Uterus (tissue), 4 donors: ENCODE data around the gene DPP9. TPM values are rescaled to one million over a fixed set of nuclear protein-coding genes. Genes with fewer than 3 reads are reported as not detected.

Experiments used
- DNase-seq, 2 donors: peaks; one replicate each; pipeline ENCODE4 v3.0.0-alpha.2; 2019 to 2020
- H3K27ac ChIP-seq, 2 donors: fragments of 200-600 bp; sonication (generic); 1 replicate in 1 of 2; 2 replicates in 1 of 2; pipeline ENCODE4 v1.5.1; 2016 to 2018
- H3K27me3 ChIP-seq, 2 donors: fragments of 200-600 bp; sonication (generic); one replicate each; pipeline ENCODE4 v1.5.1; 2018 to 2019; ENCODE audit warnings: control low read depth in 1 of 2
- H3K36me3 ChIP-seq, 2 donors: fragments of 200-600 bp; sonication (generic); one replicate each; pipeline ENCODE4 v1.5.1; 2019; ENCODE audit warnings: control low read depth in 1 of 2
- H3K4me1 ChIP-seq, 2 donors: fragments of 200-600 bp; sonication (generic); one replicate each; pipeline ENCODE4 v1.5.1; 2018 to 2019; ENCODE audit warnings: control low read depth in 1 of 2
- H3K4me3 ChIP-seq, 2 donors: fragments of 200-600 bp; sonication (generic); 1 replicate in 1 of 2; 2 replicates in 1 of 2; pipeline ENCODE4 v1.5.1; 2018 to 2019; ENCODE audit warnings: mild to moderate bottlenecking in 1 of 2
- H3K9me3 ChIP-seq, 2 donors: fragments of 200-600 bp; sonication (generic); one replicate each; pipeline ENCODE4 v1.5.1; 2019; ENCODE audit warnings: control low read depth in 1 of 2
- POLR2A ChIP-seq, 2 donors: fragments of 450-650 bp; IDR thresholded peaks; one replicate each; pipeline ENCODE4 v1.6.1; 2016; ENCODE audit warnings: antibody characterized with exemption in 2 of 2, mild to moderate bottlenecking in 1 of 2, moderate library complexity in 1 of 2
- intact Hi-C: fragments of 100-400 bp; cut with DNase I; formaldehyde crosslinking; loops from one replicate; pipeline ENCODE4 v1.15.1; 2023; ENCODE audit warnings: low total_unique reads
- total RNA-seq, 4 donors: library from RNA; depleted of rRNA in 3 of 4; stranded (reverse); fragments of >200 nt in 3 of 4; gene quantifications; one replicate each; pipeline versions ENCODE4 v1.1.0 to v1.2.4, GENCODE V29; 2014 to 2023
- TF ChIP-seq, protein P1 (sequence below), 4 experiments: fragments of 200-600 bp in 2 of 4; fragments of 450-650 bp in 2 of 4; sonication (generic) in 2 of 4; IDR thresholded peaks; one replicate each; pipeline ENCODE4 v1.5.1; 2016 to 2019; ENCODE audit warnings: antibody characterized with exemption in 4 of 4, mild to moderate bottlenecking in 2 of 4, moderate library complexity in 1 of 4
- donor health status: DM: yes; HTN: yes; CAD: no.

The DPP9 gene
- total RNA-seq: 100 to 1,000 TPM in 1 of 4 donors, 10 to 100 TPM in 3; 17.8 to 194 (median 48.5) TPM

GRCh38 chr19:4723595-4724514 lies at the start of gene DPP9:
Gene DPP9 (minus strand): TSS chr19:4723842. CDS start chr19:4719906, 3,936 bp downstream.
- H3K9me3 ChIP-seq: no peaks in the 10 kb centered on the region
- peak; percentile 96 for DNase-seq
- intact Hi-C loops: no loop called here
- peak within 1 kb of the TSS; percentile 75 to 98 for H3K4me3 ChIP-seq
- H3K27me3 ChIP-seq: no peaks in the 10 kb centered on the region
- TF ChIP-seq, protein P1, sequence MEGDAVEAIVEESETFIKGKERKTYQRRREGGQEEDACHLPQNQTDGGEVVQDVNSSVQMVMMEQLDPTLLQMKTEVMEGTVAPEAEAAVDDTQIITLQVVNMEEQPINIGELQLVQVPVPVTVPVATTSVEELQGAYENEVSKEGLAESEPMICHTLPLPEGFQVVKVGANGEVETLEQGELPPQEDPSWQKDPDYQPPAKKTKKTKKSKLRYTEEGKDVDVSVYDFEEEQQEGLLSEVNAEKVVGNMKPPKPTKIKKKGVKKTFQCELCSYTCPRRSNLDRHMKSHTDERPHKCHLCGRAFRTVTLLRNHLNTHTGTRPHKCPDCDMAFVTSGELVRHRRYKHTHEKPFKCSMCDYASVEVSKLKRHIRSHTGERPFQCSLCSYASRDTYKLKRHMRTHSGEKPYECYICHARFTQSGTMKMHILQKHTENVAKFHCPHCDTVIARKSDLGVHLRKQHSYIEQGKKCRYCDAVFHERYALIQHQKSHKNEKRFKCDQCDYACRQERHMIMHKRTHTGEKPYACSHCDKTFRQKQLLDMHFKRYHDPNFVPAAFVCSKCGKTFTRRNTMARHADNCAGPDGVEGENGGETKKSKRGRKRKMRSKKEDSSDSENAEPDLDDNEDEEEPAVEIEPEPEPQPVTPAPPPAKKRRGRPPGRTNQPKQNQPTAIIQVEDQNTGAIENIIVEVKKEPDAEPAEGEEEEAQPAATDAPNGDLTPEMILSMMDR (IDR thresholded peaks at IDR 0.05): peak in 3 of 4 experiments; percentile 18 to 50 (median 43)
- peak; percentile 24 to 63 for TF ChIP-seq POLR2A (IDR thresholded peaks at IDR 0.05)
- peak within 1 kb of the TSS; percentile 93 to 95 for H3K27ac ChIP-seq
- peaks cover 0 to 8% of the 10 kb centered on the region in 2 donors for H3K4me1 ChIP-seq
- no peaks in the 10 kb centered on the region for H3K36me3 ChIP-seq

GRCh38 chr19:4773047-4773640 lies 49.5 kb upstream of the DPP9 start:
- H3K4me3 ChIP-seq: no peak overlapping the region
- TF ChIP-seq, protein P1 (IDR thresholded peaks at IDR 0.05): no peak
- no peak for TF ChIP-seq POLR2A (IDR thresholded peaks at IDR 0.05)

GRCh38 chr19:4772566-4772965 lies 48.9 kb upstream of the DPP9 start:
- no peak for DNase-seq
- TF ChIP-seq, protein P1 (IDR thresholded peaks at IDR 0.05): no peak
- no peak for TF ChIP-seq POLR2A (IDR thresholded peaks at IDR 0.05)

More at GRCh38 chr19:4773047-4773640, 49.5 kb upstream of the DPP9 start:
- no peaks in the 10 kb centered on the region for H3K27me3 ChIP-seq
- H3K9me3 ChIP-seq: no peaks in the 10 kb centered on the region
- no peak overlapping the region for H3K27ac ChIP-seq
- intact Hi-C loops: no loop called here
- H3K4me1 ChIP-seq: no peaks in the 10 kb centered on the region
- H3K36me3 ChIP-seq: no peaks in the 10 kb centered on the region
- no peak for DNase-seq

GRCh38 chr19:4768934-4769777 lies 45.5 kb upstream of the DPP9 start:
- no peaks in the 10 kb centered on the region for H3K36me3 ChIP-seq
- no peaks in the 10 kb centered on the region for H3K4me1 ChIP-seq
- intact Hi-C loops: no loop called here
- TF ChIP-seq POLR2A (IDR thresholded peaks at IDR 0.05): no peak
- H3K27me3 ChIP-seq: no peaks in the 10 kb centered on the region
- no peak overlapping the region for H3K4me3 ChIP-seq
- DNase-seq: peak; percentile 83 to 87
- no peaks in the 10 kb centered on the region for H3K9me3 ChIP-seq
- no peak overlapping the region for H3K27ac ChIP-seq

More at GRCh38 chr19:4772566-4772965, 48.9 kb upstream of the DPP9 start:
- intact Hi-C loops: no loop called here
- no peak overlapping the region for H3K27ac ChIP-seq
- H3K36me3 ChIP-seq: no peaks in the 10 kb centered on the region
- no peaks in the 10 kb centered on the region for H3K27me3 ChIP-seq
- H3K4me1 ChIP-seq: no peaks in the 10 kb centered on the region
- no peak overlapping the region for H3K4me3 ChIP-seq
- no peaks in the 10 kb centered on the region for H3K9me3 ChIP-seq

- intact Hi-C loops: no loop called here
Measured at GRCh38 chr19:4764393-4764660, 40.7 kb upstream of the DPP9 start.

More at GRCh38 chr19:4764393-4764660, 40.7 kb upstream of the DPP9 start:
- Histone ChIP-seq H3K36me3 (no peaks in the 10 kb centered on the region), H3K27ac (no peak overlapping the region), H3K9me3 (no peaks in the 10 kb centered on the region), H3K4me1 (peaks cover 0 to 8% of the 10 kb centered on the region in 2 donors), H3K27me3 (peaks cover 0 to 4% of the 10 kb centered on the region in 2 donors), H3K4me3 (no peak overlapping the region)
- no peak for TF ChIP-seq POLR2A (IDR thresholded peaks at IDR 0.05)
- TF ChIP-seq, protein P1 (IDR thresholded peaks at IDR 0.05): no peak
- DNase-seq: no peak
